SK-N-SH treated with all-trans-retinoic acid at 6 μM for 48 hours (cell line): Measurements from ENCODE around the gene ANAPC2.

Source experiments
- ESRRG ChIP-seq: fragments of 250-450 bp; sonication (Bioruptor Pico); IDR thresholded peaks from 2 replicates; pipeline ENCODE4 v1.6.1; 2021; ENCODE audit warnings: mild to moderate bottlenecking
- TOX ChIP-seq: fragments of 250-450 bp; sonication (Bioruptor Pico); IDR thresholded peaks from 2 replicates; pipeline ENCODE4 v1.8.0; 2021; ENCODE audit warnings: mild to moderate bottlenecking, moderate library complexity, borderline replicate concordance

- TF ChIP-seq ESRRG (CRISPR knock-in tag) (no peak), TOX (CRISPR knock-in tag) (no peak)
These were observed 31.5 kb upstream of the ANAPC2 start for GRCh38 chr9:137219757-137220316.
